NCI-H1417 (cell line): ENCODE measurements around the gene ACACA.

Experiments used
- DNase-seq, 3 experiments: peaks; one replicate each; lab custom pipeline; 2025; lab: John Stamatoyannopoulos, UW

The ACACA gene

GRCh38 chr17:37068266-37068665 lies 338.4 kb downstream of the ACACA start:
- no peak for DNase-seq

- DNase-seq = no peak
These were observed 339.0 kb downstream of the ACACA start for GRCh38 chr17:37067555-37068111.

GRCh38 chr17:37066322-37067255 lies 340.0 kb downstream of the ACACA start:
- DNase-seq = no peak

- DNase-seq = no peak
These were observed 340.9 kb downstream of the ACACA start for GRCh38 chr17:37065486-37066321.

DNA sequence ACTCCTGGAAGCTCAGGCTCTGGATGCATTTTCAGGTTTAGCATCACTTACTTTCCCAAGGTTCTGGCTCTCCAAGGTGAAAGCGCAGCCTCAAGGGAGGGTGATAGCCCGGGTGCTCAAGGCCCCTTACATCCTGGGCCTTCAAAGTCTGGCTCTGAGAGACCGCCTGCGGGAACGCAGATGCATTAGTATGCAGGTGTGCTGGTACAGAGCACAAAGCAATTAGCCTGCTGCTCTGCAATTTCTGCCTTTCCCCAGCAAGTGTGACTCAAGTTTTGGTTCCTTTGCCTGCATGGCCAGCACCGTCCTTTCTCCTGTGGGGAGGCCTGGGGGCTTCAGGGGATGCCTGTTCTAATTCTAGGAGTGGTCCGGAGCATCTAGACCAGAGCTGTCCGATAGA lies 341.7 kb downstream of the ACACA start:
- DNase-seq = no peak

- DNase-seq = no peak
These were observed 342.4 kb downstream of the ACACA start for GRCh38 chr17:37064206-37064605.

DNA sequence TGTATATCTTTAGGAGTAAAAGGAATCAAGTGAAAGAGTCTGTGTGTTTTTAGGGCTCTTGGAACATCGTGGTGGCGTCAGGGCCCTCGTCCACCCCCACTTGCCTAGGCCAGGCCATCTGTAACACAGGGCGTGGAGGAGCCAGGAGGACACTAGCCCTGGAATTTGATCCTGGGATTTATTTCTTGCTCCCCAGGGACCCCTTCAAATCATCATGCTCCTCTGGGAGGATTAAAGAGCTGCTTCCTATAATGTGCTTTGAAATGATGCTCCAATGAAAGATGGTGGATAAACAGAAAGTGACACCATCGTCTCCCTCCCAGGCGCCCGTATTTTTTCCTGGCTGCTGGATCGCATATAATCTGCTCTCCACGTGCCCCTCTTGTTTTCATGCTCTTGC lies 344.6 kb downstream of the ACACA start:
- DNase-seq = peak in 2 of 3 experiments; percentile 14 to 56

DNA sequence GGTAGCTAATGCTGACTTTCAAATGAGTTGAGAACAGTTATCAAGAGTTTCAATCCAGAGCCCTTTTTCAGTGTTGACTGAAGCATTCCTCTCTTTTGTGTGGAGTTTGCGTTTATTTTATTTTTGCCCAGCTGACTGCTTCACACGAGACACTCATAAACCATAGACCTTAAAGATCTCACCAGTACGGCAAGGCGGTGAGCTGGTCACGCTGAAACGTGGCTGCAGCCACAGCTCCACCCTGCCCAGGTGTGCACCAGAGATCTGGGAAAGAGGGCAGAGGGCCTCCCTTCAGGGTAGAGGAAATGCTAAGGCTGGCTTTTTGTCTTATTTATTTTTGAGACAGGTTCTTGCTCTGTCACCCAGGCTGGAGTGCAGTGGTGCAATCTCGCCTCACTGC lies 345.7 kb downstream of the ACACA start:
- DNase-seq = no peak

GRCh38 chr17:37060094-37060493 lies 346.5 kb downstream of the ACACA start:
- no peak for DNase-seq

DNA sequence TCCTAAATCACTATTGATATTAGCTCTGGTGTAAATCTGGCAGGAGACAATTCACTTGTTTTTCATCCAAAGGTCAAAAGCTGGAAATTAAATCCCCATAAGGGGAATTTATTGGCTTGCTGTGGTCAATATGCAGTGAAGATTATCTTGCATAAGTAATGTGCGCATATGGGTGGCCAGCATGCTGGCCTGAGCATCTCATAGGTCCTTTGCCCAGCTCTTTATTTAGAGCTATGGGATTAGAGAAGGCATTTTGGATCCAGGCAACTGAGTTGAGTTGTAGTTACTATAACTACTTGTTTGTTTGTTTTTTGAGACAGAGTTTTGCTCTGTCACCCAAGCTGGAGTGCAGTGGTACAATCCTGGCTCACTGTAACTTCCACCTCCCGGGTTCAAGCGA lies 347.1 kb downstream of the ACACA start:
- DNase-seq = no peak

GRCh38 chr17:37056622-37057021 lies 350.0 kb downstream of the ACACA start:
- DNase-seq = no peak

- DNase-seq = no peak
These were observed 351.7 kb downstream of the ACACA start for GRCh38 chr17:37054894-37055293.

- DNase-seq = no peak
These were observed 354.2 kb downstream of the ACACA start for GRCh38 chr17:37052450-37052849.

DNA sequence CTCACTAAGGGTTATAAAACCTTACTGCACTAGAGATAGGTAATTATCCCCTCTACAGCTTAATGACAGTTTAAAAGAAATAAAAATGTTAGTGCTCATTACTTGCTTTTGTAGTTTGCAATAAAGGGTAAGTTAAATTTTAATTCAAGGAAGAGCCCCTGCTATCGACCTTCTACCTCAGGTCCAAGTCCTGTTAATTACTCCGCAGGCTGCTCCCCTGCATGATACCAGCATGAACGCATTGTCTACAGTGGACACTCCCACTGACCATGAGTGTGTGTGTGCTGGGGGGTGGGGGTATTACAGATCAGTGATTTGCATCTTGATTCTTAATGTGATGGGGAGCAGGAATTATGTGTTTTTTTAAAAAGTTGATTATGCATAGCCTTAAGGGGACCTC lies 354.8 kb downstream of the ACACA start:
- no peak for DNase-seq

- DNase-seq = no peak
These were observed 355.3 kb downstream of the ACACA start for GRCh38 chr17:37051381-37051780.

DNA sequence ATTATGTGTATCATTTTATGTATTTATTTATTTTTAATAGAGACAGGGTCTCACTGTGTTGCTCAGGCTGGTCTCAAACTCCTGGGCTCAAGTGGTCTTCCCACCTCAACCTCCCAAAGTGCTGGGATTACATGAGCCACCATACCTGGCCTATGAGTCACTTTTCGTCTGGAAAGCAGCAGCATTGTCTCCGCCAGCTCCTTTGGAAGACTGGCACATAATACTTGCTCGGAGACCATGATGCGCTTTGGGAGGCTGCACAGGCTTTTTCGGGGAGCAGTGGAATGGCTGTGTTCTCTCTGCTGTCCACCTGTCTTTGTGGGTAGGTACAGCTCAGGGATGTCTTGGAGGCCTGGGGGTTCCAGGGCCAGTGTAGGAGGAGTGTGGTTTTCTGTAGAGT lies 355.7 kb downstream of the ACACA start:
- DNase-seq = no peak

DNA sequence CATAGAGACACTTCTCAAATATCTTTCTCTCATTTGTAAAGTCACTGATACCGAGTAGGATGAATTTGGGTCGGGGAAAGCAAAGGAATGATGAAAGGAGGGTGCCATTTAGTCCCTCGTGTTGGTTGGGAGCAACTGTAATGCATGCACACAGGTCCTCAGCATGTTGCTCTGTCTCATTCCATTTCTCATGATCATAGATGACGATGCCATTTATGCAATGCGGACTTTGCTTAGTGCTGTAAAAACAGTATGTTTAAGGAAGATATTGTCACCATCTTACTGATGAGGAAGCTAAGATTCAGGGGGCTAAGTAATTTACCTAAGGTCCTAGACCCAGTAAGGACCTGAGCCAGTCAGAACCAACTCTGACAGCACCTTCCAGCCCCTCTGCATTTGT lies 357.8 kb downstream of the ACACA start:
- no peak for DNase-seq

GRCh38 chr17:37047631-37048104 lies 359.0 kb downstream of the ACACA start:
- peak; percentile 78 to 93 (median 92) for DNase-seq

DNA sequence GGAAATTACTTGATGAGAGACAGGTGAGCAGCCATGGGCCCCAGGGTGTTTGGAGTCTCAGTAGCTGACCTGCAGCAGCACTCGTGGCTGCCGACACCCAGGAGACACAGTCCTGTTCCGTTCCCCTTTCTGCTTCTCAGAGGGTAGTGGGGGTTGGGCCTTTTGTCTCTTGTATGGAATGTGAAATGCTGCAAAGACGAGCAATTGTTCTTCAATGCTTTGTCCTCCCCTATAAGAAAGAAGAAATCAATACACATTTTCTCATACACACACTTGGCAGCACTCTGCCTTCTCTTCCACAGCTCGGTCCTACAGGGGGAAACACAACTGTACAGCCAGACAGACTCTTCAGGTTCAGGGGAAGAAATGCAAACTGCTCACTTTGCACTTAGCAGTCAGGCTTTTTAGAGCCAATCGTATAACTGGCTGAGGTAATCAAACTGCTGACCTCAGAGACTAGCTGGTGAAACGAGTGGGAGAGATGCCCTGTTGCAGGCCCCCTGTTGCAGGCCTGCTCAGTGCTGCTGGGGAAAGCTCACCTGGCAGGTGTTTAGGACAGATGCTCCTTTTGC lies 361.2 kb downstream of the ACACA start:
- DNase-seq = peak in 1 of 3 experiments; percentile 61

DNA sequence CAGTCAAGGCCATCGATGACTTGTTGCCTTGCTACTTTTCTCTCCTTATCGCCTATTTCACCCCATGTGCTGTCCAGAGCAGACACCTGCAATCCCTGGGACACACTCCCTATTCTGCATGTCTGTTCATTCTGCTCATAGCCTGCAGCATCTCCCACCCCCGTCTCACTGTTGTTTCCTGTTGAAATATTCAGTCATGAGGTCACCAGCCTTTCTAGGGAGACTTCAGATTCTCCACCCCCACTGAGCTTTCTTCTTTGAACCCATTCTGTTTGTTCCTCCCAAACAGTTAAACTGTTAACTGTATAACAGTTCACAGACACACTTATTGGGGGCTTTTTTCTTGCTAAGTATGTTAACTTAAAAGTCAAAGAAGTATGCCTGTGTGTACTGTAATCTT lies 363.4 kb downstream of the ACACA start:
- DNase-seq = no peak

GRCh38 chr17:37041932-37042331 lies 364.7 kb downstream of the ACACA start:
- DNase-seq = no peak

DNA sequence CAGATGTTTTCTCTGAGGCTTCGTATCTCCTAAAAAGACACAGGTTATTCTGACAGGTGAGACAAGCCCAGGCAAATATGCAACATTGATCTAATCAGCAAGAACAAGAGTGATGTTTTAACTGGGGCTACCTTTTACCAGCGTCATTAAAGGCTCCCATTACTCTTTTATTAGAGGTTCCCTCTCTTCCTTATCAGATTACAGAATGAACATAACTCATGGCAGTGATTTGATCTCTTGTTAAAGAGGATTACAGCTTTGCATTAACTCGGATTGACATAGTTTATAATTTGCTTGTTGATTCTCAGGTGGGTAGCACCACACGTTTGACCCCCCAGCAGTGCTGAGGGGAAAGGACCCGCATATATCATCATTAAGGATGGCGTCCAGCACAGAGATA lies 367.4 kb downstream of the ACACA start:
- DNase-seq = peak in 2 of 3 experiments; percentile 15 to 63
